Ovary (tissue), 3 donors: Measurements from ENCODE around the gene CEACAM16.

Source experiments
- CTCF ChIP-seq, 3 donors: fragments of 450-650 bp in 2 of 3; fragments of 200-600 bp in 1 of 3; IDR thresholded peaks; one replicate each; pipeline versions ENCODE4 v1.5.1 to v1.8.0; 2016 to 2022; ENCODE audit warnings: antibody characterized with exemption in 3 of 3, mild to moderate bottlenecking in 1 of 3
- POLR2A ChIP-seq: fragments of 450-650 bp; IDR thresholded peaks from one replicate; pipeline ENCODE4 v1.6.1; 2017; ENCODE audit warnings: antibody characterized with exemption, mild to moderate bottlenecking, moderate library complexity
- donor health status: DM: no; HTN: no; CAD: no.

DNA sequence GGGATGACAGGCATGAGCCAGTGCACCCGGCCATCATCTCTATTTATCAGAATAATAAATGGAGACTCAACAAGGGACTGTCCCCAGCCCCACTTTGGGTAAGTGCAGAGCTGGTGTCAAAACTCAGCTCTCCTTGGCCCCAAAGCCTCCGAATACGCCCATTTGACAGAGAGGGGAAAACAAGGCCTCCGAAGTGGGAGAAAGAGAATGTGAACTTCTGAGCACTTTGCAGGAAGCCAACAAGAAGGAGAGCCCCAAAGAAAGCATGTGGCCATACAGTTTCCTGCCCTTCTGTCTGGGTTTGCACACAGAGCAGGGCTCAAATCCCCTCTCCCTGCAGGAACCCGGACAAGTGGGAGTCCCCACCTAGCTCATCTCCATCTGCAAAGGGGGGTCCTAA lies 1.6 kb downstream of the CEACAM16 start:
- TF ChIP-seq CTCF (IDR thresholded peaks at IDR 0.05) (no peak), POLR2A (no peak)
